GM21447 (cell line): ENCODE data around the gene ING1.
"Not testable (repeated sequence)": the region's sequence is repeated elsewhere in the genome, so short reads cannot be mapped to it uniquely, and the experiment has no call there.

Experiments used
- ATAC-seq: cut with Tn5 transposase; IDR thresholded peaks from one replicate; pipeline ENCODE4 v1.9.1; 2021; ENCODE audit not compliant: unreplicated experiment

ING1 gene

DNA sequence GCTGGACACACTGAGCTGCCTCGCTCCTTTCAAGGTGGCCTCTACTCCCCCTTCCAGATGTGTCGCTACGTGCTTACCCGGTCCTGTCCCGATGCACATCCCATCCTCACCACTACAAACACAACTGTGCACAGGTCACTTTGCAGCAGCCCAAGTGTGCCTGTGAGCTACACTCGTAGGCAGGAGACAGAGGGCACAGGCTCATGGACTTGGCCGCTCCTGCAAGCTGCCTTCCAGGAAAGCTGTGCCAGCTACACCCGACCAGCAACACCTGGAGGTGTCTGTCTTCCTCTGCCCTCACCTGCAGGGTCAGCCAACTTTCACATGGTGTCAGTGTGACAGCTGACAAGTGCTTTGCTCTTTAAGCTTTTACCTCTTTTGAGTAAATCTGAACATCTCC lies 23.0 kb upstream of the ING1 start:
- no peak for ATAC-seq

DNA sequence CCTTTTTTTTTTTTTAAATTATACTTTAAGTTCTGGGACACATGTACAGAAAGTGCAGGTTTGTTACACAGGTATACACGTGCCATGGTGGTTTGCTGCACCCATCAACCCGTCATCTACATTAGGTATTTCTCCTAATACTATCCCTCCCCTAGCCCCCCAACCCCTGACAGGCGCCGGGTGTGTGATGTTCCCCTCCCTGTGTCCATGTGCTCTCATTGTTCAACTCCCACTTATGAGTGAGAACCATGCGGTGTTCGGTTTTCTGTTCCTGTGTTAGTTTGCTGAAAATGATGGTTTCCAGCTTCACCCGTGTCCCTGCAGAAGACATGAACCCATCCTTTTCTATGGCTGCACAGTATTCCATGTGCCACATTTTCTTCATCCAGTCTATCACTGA lies 17.7 kb upstream of the ING1 start:
- not testable (repeated sequence) for ATAC-seq

DNA sequence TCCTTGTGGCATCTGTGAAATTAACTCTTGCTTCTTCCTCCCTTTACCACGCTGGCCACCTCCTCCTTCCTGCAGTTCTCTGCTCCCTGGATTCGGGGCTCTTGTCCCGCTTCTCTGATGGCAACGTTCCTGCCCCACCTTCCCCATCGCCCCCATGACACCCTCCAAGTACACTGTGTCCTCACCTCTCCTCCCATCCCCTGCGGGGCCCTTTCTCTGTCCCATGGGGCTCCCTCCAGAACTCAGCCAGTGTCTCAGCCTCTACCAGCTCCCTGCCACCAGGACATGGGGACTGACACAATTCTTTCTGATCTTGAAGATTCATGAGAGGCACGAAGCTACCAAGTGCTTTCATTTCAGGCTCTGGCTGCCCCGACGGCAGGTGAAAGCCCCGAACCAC lies 16.7 kb upstream of the ING1 start:
- no peak for ATAC-seq

DNA sequence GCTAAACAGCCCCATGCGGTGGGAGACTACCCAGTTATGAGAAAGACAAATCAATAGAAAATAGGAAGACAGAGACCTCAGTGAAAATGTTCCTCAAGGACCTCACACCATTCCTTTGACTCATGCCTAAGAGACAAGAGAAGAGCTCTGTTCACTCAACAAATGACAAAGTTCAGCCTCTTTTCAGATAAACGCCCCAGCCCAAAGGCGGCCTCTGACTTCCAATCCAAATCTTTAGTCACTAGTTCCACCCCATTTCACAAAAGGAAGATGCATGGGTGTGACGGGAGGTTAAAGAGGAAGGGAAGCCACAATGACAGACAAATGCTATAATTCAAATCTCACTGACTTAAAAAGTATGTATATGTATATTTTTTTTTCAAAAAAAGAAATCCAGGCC lies 15.7 kb upstream of the ING1 start:
- no peak for ATAC-seq

DNA sequence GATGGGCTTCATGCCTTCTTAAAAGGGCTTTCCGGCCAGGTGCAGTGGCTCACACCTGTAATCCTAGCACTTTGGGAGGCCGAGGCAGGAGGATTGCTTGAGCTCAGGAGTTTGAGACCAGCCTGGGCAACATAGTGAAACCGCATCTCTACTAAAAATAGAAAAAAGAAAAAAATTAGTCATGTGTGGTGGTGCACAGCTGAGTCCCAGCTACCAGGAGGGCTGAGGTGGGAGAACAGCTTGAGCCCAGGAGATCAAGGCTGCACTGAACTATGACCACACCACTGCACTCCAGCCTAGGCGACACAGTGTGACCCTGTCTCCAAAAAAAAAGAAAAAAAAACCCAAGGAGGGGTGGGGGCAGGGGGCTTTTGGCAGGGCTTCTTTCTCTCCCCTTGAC lies 14.8 kb upstream of the ING1 start:
- ATAC-seq, result peak; percentile 88

DNA sequence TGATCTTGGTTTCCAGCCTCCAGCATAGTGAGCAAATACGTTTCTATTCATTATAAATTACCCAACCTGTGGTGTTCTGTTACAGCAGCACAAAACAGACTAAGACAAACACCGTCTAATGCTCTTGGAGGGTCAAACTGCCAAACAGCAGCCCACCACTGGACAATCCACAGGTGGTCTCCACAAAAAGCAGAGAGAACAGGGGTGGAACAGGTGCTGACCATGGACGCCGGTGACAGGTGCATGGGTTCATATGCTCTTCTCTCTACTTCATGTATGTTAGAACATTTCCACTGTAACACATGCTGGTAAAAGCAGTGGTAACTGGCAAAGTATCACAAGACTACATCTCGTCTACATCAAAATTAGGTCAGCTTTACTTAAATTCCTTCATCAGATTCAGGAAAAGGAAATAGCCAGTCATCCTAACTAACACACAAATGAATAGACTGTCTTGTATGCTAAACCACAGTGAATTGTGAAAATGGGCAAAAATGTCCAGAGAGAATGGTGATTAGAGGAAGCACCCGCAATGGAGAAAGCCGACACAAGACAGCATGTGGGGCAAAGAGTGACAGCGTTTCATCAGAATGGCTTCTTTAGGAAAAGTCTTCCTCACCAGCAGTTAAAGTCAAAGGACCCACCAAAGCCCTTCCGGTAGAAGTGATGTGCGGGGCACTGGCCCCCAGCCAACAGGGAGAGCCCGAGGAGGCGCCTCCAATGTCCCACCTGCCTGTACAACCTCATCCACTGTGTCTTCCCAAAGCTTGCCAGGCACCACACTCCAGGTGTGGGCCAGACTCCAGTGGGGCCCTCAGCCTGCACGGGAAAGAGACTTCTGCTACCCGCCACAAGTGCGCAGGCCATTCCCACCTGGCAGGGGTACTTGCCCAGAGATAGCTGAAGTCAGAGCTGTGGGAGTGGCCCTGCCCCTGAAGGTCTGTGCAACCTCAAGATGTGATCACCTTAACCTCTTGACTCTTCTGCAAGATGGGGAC lies 14.1 kb upstream of the ING1 start:
- no peak for ATAC-seq

DNA sequence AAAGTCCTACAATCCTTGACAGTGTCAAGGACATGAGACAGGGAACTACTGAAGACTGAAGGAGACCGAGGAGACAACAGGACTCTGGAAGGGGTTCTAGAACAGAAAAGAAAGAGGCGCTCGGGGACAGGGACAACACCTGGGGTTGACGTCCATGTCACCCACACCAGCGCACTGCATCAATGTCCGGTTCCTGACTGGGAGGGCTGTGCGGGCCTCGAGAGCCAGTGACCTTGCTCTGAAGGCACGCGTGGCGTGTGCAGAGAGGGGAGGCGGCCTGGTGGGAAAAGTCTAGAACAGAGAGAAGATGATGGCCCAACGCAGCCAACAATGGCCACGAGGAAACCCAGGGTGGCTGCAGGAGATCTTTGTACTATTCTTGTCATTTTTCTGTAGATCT lies 13.3 kb upstream of the ING1 start:
- ATAC-seq, result no peak

DNA sequence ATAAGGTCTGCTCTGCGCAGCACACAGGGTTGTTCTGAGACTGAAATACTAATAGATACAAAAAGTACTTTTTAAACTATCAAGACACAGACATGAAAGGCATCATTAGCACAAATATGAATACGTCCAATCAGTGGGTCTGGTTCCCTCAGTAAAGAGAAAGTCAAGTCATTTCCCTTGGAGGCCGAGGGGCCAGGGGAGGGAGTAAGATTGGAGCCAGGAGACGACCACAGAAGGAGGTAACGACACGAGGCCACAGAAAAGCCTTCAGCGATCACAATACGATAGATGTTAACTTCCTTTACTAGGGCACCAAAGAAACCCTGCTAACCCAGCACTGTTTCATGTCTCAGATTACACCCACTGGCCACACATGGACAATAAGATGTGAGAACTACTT lies 12.9 kb upstream of the ING1 start:
- no peak for ATAC-seq

DNA sequence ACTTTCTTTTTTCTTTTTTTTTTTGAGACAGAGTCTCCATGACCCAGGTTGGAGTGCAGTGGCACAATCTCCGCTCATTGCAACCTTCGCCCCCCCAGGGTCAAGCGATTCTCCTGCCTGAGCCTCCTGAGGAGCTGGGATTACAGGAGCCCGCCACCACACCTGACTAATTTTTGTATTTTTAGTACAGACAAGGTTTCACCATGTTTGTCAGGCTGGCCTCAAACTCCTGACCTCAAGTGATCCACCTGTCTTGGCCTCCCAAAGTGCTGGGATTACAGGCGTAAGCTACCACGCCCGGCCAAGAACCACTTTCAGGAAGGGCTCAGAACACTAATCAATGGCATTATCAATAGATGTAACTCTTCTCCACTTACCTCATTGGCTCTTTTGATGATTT lies 12.4 kb upstream of the ING1 start:
- not testable (repeated sequence) for ATAC-seq

DNA sequence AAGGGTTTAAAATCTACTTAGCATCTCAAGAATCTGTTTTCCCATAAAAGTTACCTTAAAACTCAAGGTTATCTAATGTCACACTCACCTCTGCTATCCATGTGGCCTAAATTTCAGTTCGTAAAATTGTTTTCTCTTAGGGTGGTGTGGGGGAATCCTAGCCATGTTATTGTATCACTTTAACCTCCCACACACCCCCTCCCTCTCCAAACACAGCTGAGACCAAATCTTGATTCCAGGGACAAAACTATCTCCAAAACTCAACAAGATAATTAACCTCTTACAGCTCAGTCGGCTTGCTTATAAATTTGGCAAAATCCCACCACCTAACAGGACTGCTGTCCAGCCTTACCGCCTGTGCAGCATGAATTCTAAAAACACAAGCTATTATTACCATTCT lies 11.4 kb upstream of the ING1 start:
- ATAC-seq, result no peak

DNA sequence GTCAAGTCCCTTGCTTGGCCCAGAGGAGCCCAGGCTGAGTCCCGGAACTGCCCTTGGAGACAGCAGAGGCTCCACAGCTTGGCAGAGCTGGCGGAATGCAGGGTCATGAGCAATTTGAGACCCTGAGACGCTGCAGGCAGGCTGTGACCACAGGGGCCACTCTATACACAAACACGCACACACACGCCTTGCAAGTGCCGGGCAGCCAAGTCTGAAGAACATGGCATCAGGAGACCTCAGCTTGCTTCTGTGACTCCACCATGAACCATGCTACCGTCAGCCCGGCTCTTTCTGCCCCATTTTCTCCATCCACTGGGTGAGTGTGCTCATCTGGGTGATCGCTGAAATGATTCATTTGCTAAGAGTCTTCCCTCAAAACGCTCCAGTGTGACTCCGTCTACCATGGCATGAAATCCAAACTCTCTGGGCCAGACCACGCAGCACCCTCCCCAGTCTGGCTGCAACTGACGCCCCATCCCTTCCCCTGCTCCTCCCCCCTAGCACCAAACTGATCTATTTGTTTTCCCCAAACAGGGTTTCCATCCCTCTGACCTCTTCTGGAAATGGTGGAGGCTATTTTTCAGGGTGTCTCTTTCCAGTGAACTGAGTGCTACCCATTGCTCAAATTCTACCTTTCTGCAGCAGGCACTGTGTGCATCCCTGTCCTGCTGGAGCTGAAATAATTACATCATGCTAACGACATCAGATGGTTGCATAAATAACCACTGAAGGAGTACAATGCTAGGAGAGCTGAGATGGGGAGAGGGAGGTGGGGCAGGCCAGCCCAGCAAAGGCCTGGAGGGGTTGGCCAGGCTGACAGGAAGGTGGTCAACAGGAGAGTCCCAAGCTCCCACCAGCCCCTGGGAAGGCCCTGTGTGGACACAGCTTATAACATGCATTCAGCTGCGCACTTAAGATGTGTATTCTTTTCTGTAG lies 10.6 kb upstream of the ING1 start:
- ATAC-seq, result no peak

DNA sequence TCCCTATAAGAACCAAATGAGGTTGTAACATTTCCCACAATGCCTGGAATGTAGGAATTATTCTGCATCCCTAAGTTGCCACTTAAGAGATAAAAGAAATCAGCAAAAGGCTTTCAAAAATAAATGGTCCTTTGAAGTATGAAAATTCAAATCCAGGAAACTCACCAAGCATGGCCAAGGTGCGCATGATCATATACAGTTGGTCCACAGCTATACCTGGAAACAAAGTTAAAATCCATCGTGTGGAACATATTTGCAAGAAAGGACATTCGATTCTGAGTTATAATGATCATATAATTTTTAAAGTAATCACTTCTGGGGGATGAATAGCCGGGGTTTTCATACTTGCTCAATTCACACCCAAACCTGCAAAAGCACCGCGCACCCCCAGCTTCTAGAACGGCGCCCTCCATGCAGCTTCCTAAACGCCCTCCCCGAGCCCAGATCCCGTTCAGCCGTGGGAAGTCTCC lies 8.1 kb upstream of the ING1 start:
- ATAC-seq, result no peak

DNA sequence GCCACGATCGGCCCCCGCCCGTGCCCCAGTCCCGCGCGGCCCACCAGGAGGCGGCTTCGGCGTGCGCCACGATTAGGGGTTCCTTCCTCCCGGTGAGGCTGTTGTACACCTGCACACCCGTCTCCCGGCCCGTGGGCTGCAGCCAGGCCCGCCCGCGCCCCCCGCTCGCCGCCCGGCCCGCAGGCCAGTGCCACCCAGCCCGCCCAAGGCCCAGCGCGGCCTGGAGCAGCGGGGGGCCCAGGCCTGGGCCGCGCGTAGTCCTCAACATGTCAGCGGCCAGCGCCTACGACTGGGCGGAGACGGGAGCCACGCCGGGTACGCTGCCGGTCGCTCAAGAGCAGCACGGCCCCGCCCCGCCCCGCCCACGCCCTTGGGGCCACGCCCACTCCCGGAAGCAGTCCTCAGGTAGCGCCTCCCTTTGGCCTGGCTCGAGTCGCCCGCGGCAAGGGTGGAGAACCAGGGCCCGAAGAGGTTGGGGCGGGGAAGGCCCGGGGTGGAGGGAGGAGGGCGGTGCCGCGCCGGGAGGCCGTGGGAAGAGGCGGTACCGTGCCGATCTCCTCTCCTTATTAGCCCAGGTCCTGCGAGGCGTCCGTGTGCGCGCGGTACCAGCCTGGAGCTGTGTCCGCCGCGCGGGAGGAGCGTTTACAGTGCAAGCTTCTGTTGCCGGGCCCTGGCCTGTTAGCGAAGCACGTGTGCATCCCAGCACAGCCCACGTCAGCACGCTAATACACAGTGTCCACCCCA lies 7.5 kb upstream of the ING1 start, which contains the start of gene CARS2:
CARS2 (minus strand) TSS at position 291 of the 744 bp plus-strand sequence; CDS start at position 268, 23 bp downstream.
- ATAC-seq, result peak; percentile 90

DNA sequence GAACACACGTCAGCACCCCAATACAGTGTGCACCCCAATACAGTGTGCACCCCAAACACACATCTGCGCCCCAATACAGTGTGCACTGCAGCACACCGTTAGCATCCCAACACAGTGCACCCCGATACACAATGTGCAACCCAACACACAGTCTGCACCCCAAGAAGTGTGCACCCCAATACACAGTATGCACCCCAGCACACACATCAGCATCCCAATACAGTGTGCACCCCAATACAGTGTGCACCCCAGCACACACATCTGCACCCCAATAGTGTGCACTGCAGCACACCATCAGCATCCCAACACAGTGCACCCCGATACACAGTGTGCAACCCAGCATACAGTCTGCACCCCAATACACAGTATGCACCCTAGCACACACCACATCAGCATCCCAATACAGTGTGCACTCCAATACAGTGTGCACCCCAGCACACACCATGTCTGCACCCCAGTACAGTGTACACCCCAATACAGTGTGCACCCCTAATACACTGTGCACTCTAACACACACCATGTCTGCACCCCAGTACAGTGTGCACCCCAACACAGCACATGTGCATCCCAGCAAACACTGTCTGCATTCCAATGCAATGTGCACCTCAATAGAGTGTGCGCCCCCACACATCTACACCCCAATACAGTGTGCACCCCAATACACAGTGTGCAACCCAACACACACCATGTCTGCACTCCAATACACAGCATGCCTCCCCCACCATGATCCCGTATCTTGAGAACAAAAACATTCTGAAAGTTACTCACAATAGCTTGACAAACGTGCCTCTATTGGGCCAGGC lies 6.7 kb upstream of the ING1 start:
- ATAC-seq, result no peak

DNA sequence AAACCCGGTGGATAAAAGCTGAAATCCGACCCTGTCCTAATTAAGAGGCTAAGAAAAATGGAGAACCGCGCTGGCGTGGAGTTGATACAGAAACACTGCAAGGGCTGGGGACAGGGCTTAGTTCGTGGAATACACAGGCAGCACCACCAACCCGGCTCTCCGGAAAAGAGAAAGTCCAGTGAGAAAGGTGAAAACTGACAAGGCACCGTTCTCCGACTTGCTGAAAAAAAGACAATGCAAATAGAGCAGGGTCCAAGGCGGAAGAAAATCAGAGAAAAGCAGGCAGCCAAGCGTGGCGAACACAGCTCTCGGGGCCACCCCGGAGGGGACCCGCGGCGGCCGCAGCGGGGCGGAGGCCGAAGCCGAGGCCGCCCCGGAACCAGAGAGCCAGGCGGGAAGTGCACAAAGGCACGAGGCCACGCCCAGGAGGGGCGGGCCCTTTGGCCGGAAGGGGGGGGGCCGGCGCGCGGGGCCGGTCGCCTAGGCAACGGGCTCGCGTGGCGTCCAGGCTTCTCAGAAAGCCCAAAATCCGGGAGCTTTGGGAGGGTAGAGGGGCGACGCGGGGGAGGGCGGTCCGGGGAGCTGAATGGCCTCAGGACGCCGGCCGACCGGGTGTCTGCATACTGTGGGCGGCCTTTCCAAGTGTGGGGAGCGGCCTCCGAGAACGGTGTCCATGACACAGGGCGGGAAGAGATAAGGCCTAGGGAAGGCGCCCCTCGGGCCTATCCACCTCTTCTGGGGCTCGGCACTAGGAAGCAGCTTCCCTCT lies 1.2 kb upstream of the ING1 start:
- peak; percentile 26 for ATAC-seq

DNA sequence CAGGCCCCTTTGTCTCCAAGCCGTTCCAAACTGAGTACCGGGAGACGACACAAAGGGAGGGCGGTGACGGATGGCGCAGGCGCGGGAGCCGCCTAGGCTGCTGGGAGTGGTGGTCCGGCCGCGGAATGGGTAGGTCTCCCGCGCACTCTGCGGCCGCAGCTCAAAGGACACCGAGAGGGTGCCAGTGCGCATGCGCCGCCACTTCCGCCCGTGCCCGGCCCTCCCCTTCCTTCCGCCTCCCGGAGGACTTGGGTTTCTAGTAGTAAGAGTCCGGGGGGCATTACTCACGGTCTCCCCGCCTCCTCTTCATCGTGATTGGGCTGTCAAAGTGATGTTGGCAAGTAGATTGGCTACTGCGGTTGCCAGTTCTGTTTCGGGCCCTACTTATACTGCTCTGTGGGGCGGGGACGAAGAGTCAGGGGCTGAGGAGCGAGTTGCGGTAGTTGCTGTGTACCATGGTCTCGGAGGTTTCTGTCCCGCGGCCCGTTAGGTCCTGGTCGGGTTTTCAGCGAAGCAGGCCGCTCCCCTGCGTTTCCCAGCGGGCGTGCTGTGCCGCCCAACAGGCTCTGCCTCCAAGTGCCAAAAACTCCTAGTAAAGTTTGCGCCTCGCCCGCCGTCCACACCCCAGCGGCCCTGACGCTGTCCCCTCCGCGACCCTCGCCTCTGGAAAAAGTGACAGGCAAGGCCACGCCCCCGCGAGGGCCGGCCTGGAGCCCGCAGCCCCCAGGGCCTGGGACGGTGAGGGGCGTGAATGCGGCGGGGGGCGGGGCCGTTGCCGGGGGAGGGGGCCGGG lies 455 bp upstream of the ING1 start:
- ATAC-seq, result peak; percentile 50

DNA sequence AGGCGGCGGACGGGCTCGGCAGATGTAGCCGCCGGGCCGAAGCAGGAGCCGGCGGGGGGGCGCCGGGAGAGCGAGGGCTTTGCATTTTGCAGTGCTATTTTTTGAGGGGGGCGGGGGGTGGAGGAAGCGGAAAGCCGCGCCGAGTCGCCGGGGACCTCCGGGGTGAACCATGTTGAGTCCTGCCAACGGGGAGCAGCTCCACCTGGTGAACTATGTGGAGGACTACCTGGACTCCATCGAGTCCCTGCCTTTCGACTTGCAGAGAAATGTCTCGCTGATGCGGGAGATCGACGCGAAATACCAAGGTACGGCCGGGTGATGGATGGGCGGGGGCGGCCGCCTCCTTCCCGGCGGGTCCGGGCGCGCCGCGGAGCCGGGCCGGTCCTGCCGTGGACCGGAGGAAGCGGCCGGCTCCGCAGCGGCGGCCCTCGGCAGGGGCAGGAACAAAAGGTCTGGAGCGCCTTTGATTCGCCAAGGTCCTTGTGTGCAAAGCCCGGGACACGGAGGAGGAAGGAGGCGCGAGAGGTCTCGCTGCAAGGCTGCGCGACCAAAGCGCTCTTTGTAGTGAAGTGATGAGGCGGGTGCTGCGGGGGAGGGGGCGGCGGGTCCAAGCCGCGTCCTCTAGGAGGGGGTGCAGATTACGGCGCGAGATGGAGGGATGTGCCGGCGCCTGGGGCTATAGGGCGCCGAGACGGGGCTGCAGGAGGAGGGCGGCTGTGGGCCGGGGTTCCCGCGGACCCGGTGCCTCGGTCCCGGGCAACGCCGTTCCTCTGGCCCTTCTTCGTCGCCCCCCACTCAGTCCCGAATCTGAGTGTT lies 689 bp downstream of the ING1 start:
- no peak for ATAC-seq
